Measurements from ENCODE around the gene SLC22A16. TPM values are rescaled to one million over a fixed set of nuclear protein-coding genes. Genes with fewer than 3 reads are reported as not detected.
A peak's percentile ranks its signal among the peaks of the same experiment; 100 is the strongest.
"Not testable (repeated sequence)": the region's sequence is repeated elsewhere in the genome, so short reads cannot be mapped to it uniquely, and the experiment has no call there.

Gene SLC22A16
- total RNA-seq, 1 donor from 2014 or later = not detected

DNA sequence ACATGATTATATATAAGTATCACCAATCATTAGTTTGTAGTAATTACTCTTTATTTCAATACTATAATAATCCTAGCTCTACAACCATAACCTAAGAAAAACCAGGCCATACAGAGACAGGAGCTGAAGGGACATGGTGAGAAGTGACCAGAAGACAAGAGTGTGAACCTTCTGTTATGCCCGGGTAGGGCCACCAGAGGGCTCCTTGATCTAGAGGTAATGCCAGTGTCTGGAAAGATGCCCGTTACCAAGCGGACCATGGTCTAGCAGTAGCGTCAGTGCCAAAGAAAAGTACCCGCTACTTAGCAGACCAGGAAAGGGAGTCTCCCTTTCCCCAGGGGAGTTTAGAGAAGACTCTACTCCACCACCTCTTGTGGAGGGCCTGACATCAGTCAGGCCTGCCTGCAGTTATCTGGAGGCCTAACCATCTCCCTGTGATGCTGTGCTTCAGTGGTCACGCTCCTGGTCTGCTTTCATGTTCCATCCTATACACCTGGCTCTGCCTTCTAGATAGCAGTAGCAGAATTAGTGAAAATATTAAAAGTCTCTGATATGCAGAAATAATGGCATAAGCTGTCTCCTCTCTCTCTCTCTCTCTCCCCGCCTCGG is 18.7 kb downstream of the SLC22A16 start:
- H3K4me1 Mint-ChIP-seq (ENCODE audit: low read depth); intact Hi-C loops (cut with micrococcal nuclease); H3K27me3 Mint-ChIP-seq (ENCODE audit: insufficient read depth); H3K27ac Mint-ChIP-seq; H3K4me3 Mint-ChIP-seq; H3K36me3 Mint-ChIP-seq (ENCODE audit: low read depth): not testable (repeated sequence)
- DNase-seq (ENCODE audit: low spot score) = peak; percentile 5
- peaks cover 13% of the 10 kb centered on the region for H3K9me3 Mint-ChIP-seq

- no peak overlapping the region for H3K4me3 Mint-ChIP-seq
- DNase-seq (ENCODE audit: low spot score) = no peak
- H3K27ac Mint-ChIP-seq = no peak overlapping the region
- H3K27me3 Mint-ChIP-seq (ENCODE audit: insufficient read depth) = peaks cover 2% of the 10 kb centered on the region
- peaks cover 4% of the 10 kb centered on the region for H3K9me3 Mint-ChIP-seq
- intact Hi-C loops (cut with micrococcal nuclease) = no loop called here
- H3K36me3 Mint-ChIP-seq (ENCODE audit: low read depth) = no peaks in the 10 kb centered on the region
- no peaks in the 10 kb centered on the region for H3K4me1 Mint-ChIP-seq (ENCODE audit: low read depth)
Measured at GRCh38 chr6:110456694-110457093, 19.7 kb downstream of the SLC22A16 start.

DNA sequence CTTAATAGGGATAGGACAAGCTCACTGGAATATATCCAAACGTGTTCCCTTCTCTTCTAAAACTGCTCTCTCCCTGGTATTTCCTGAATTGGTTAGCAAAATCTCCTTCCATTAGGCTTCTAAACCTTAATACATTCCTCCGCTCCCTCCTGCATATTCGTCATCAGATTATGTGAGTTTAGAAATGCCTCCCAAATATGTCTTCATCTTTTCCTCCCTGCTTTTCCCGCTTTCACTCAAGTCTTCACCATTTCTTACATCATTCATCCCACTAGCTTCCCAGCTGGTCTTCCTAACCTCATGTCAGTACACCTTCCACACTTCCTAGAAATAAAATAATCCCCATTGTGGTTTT is 26.9 kb downstream of the SLC22A16 start:
- peaks cover 2% of the 10 kb centered on the region for H3K27me3 Mint-ChIP-seq (ENCODE audit: insufficient read depth)
- intact Hi-C loops (cut with micrococcal nuclease) = no loop called here
- no peaks in the 10 kb centered on the region for H3K36me3 Mint-ChIP-seq (ENCODE audit: low read depth)
- DNase-seq (ENCODE audit: low spot score) = no peak
- H3K27ac Mint-ChIP-seq = no peak overlapping the region
- H3K4me3 Mint-ChIP-seq = no peak overlapping the region
- no peaks in the 10 kb centered on the region for H3K9me3 Mint-ChIP-seq
- H3K4me1 Mint-ChIP-seq (ENCODE audit: low read depth) = no peaks in the 10 kb centered on the region

DNA sequence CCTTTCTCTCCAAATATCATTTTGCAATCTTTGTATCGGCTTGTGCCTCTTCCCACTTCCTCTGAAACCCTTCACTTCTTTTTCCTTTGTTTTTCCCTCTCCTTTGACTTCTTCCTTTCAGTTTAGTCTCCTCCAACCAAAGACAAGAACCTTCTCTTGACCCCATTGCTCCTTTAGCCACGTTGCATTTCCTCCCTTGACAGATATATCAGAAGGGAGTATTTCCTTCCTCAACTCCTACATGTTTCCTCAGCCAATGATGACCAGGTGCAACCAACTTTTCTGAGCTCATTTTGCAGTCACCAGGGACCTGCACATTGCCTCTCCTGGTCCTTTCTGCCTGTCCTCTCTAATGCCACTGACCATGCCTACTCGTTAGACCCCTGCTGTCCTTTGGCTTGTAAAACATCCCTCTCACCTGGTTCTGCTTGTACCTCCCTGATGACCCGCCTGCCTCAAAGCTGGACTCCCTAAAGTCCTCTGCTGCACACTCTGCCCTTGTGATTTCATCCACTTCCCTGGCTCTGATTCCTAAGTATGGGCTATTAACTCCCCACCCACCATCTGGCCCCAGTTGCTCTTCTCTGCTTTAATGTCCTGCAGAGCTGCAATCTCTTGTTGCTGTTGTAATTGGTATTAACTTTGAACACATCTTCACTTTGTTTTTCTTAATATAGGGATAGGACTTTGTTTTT is 27.4 kb downstream of the SLC22A16 start:
- H3K4me3 Mint-ChIP-seq = no peak overlapping the region
- H3K9me3 Mint-ChIP-seq = no peaks in the 10 kb centered on the region
- H3K27me3 Mint-ChIP-seq (ENCODE audit: insufficient read depth) = peaks cover 2% of the 10 kb centered on the region
- intact Hi-C loops (cut with micrococcal nuclease) = no loop called here
- H3K36me3 Mint-ChIP-seq (ENCODE audit: low read depth) = no peaks in the 10 kb centered on the region
- no peak for DNase-seq (ENCODE audit: low spot score)
- H3K27ac Mint-ChIP-seq = no peak overlapping the region
- no peaks in the 10 kb centered on the region for H3K4me1 Mint-ChIP-seq (ENCODE audit: low read depth)

DNA sequence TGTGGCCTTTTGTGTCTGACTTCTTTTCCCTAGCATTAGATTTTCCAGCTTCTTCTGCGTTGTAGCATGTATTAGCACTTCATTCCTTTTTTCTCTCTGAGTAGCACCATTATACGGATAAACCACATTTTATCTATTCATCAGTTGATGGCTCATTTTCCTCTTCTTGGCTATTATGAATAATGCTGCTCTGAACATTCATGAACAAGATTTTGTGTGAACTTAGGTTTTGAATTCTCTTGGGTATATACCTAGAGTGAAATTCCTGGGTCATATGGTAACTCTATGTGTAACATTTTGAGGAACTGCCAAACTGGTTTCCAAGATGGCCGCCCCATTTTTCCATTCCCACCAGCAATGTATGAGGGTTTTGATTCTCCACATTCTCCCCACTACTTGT is 28.7 kb downstream of the SLC22A16 start:
- Mint-ChIP-seq H3K4me1 (ENCODE audit: low read depth) (no peaks in the 10 kb centered on the region), H3K9me3 (no peaks in the 10 kb centered on the region), H3K27ac (no peak overlapping the region), H3K4me3 (no peak overlapping the region), H3K36me3 (ENCODE audit: low read depth) (no peaks in the 10 kb centered on the region), H3K27me3 (ENCODE audit: insufficient read depth) (peaks cover 2% of the 10 kb centered on the region)
- intact Hi-C loops (cut with micrococcal nuclease) = no loop called here
- DNase-seq (ENCODE audit: low spot score) = no peak

DNA sequence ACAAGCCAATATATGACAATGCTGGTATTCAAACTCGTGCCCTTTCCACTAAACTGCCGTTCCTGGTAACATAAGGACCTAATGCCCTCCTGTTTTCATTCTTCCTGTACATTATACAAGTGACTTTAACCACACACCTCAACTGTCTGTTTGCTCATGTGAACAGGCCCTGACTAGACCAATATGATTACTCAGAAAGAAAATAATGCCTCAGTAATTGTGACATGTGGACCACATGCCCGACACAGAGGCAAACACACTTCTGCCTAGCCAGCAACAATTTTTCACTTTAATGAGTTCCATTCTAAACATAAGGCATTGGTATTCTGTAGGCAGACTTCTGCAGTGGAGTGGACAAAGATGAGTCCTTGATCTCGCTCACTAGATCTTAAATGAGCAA is 30.0 kb downstream of the SLC22A16 start:
- H3K4me3 Mint-ChIP-seq = no peak overlapping the region
- no peaks in the 10 kb centered on the region for H3K36me3 Mint-ChIP-seq (ENCODE audit: low read depth)
- no peak for DNase-seq (ENCODE audit: low spot score)
- H3K27ac Mint-ChIP-seq = no peak overlapping the region
- H3K27me3 Mint-ChIP-seq (ENCODE audit: insufficient read depth) = no peaks in the 10 kb centered on the region
- no peaks in the 10 kb centered on the region for H3K9me3 Mint-ChIP-seq
- no peaks in the 10 kb centered on the region for H3K4me1 Mint-ChIP-seq (ENCODE audit: low read depth)
- intact Hi-C loops (cut with micrococcal nuclease) = no loop called here

- intact Hi-C loops (cut with micrococcal nuclease) = no loop called here
- Mint-ChIP-seq H3K36me3 (ENCODE audit: low read depth) (no peaks in the 10 kb centered on the region), H3K4me3 (no peak overlapping the region), H3K4me1 (ENCODE audit: low read depth) (no peaks in the 10 kb centered on the region), H3K27me3 (ENCODE audit: insufficient read depth) (peaks cover 5% of the 10 kb centered on the region), H3K9me3 (no peaks in the 10 kb centered on the region), H3K27ac (no peak overlapping the region)
- DNase-seq (ENCODE audit: low spot score) = no peak
Measured at GRCh38 chr6:110440026-110440425, 36.4 kb downstream of the SLC22A16 start.

- Mint-ChIP-seq H3K4me1 (ENCODE audit: low read depth) (no peaks in the 10 kb centered on the region), H3K36me3 (ENCODE audit: low read depth) (no peaks in the 10 kb centered on the region), H3K27me3 (ENCODE audit: insufficient read depth) (peaks cover 5% of the 10 kb centered on the region), H3K4me3 (no peak overlapping the region), H3K27ac (no peak overlapping the region), H3K9me3 (no peaks in the 10 kb centered on the region)
- no peak for DNase-seq (ENCODE audit: low spot score)
- intact Hi-C loops (cut with micrococcal nuclease) = no loop called here
Measured at GRCh38 chr6:110439356-110439755, 37.1 kb downstream of the SLC22A16 start.

GRCh38 chr6:110434961-110435602 is 41.3 kb downstream of the SLC22A16 start:
- intact Hi-C loops (cut with micrococcal nuclease) = no loop called here
- no peaks in the 10 kb centered on the region for H3K4me1 Mint-ChIP-seq (ENCODE audit: low read depth)
- DNase-seq (ENCODE audit: low spot score) = no peak
- peaks cover 7% of the 10 kb centered on the region for H3K27me3 Mint-ChIP-seq (ENCODE audit: insufficient read depth)
- no peaks in the 10 kb centered on the region for H3K36me3 Mint-ChIP-seq (ENCODE audit: low read depth)
- no peak overlapping the region for H3K4me3 Mint-ChIP-seq
- H3K27ac Mint-ChIP-seq = no peak overlapping the region
- H3K9me3 Mint-ChIP-seq = no peaks in the 10 kb centered on the region

DNA sequence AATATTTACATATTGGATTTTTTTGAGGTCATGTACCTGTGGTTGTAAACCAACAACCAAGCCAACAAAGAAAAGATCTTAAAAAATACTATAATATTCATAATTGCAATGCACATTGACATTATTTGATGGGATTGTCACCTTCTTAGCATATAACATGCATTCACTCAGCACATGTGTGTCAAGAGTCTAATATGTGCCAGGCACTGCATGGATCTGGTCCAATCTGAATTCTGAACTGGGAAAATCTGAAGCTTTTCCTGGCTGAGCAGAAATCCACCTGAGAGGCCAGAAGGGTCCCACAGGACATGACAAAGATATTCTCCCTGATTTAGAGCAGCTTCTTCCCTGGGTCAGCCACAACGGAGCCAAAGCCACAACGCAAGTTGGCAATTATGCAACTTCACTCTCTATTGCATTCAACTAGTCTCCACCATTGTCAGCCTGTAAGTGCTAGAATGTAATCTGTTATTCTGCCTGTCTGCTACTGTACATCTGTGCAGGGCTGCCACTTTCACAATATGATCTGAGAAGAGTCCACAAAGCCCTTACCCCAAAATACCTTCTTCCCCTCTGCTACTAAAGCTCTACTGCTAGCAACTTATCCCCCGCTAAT is 44.0 kb downstream of the SLC22A16 start:
- Mint-ChIP-seq H3K4me1 (ENCODE audit: low read depth) (no peaks in the 10 kb centered on the region), H3K27me3 (ENCODE audit: insufficient read depth) (peaks cover 7% of the 10 kb centered on the region), H3K4me3 (no peak overlapping the region), H3K27ac (no peak overlapping the region), H3K36me3 (ENCODE audit: low read depth) (no peaks in the 10 kb centered on the region), H3K9me3 (no peaks in the 10 kb centered on the region)
- no peak for DNase-seq (ENCODE audit: low spot score)
- intact Hi-C loops (cut with micrococcal nuclease) = no loop called here

GRCh38 chr6:110430741-110431140 is 45.7 kb downstream of the SLC22A16 start:
- Mint-ChIP-seq H3K4me3 (no peak overlapping the region), H3K9me3 (no peaks in the 10 kb centered on the region), H3K27me3 (ENCODE audit: insufficient read depth) (peaks cover 4% of the 10 kb centered on the region), H3K4me1 (ENCODE audit: low read depth) (no peaks in the 10 kb centered on the region), H3K36me3 (ENCODE audit: low read depth) (no peaks in the 10 kb centered on the region), H3K27ac (no peak overlapping the region)
- intact Hi-C loops (cut with micrococcal nuclease) = no loop called here
- DNase-seq (ENCODE audit: low spot score) = no peak

DNA sequence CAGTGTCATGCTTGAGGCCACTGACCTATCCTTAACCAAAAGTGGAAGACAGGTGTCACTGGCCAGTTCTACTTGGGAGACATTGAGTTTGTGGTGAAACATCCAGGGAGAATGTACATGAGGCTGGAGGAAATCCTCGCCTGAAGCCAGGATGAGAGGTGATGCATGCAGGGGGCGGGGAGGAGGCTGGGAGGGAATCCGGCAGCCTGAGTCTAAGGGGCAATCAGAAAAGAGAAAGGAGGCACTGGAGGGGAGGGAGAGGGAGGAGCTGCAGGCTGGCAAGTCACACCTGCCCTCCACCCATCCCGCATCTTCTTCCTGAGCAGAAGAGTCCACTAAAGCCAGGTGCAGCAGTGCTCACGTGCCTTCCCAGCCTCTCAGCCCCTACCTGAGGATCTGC is 46.2 kb downstream of the SLC22A16 start:
- H3K27me3 Mint-ChIP-seq (ENCODE audit: insufficient read depth) = peaks cover 3% of the 10 kb centered on the region
- DNase-seq (ENCODE audit: low spot score) = no peak
- H3K9me3 Mint-ChIP-seq = no peaks in the 10 kb centered on the region
- H3K4me1 Mint-ChIP-seq (ENCODE audit: low read depth) = no peaks in the 10 kb centered on the region
- intact Hi-C loops (cut with micrococcal nuclease) = no loop called here
- no peak overlapping the region for H3K27ac Mint-ChIP-seq
- no peak overlapping the region for H3K4me3 Mint-ChIP-seq
- no peaks in the 10 kb centered on the region for H3K36me3 Mint-ChIP-seq (ENCODE audit: low read depth)

DNA sequence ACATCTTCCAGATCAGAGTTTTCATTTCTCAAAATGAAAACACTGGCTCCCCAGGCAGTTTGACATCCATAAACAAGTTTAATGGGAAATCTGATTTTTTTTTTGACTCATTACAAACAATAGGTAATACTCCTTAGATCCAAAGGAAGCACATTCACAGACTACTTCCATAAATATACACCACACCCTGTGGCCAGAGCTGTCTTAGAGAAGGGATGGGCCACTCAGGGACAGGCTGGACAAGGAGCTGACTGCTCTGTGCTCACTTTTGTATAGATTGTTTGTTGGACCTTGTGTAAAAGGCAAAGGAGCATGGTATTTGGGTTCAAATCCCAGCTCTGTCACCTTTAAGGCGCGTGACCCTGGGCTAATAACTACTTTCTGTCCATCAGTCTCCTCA is 48.3 kb downstream of the SLC22A16 start:
- DNase-seq (ENCODE audit: low spot score) = no peak
- Mint-ChIP-seq H3K36me3 (ENCODE audit: low read depth) (no peaks in the 10 kb centered on the region), H3K27ac (no peak overlapping the region), H3K9me3 (no peaks in the 10 kb centered on the region), H3K4me3 (no peak overlapping the region), H3K4me1 (ENCODE audit: low read depth) (no peaks in the 10 kb centered on the region), H3K27me3 (ENCODE audit: insufficient read depth) (peaks cover 6% of the 10 kb centered on the region)
- intact Hi-C loops (cut with micrococcal nuclease) = no loop called here
